Measurements from ENCODE around the gene AS3MT.

AS3MT gene

DNA sequence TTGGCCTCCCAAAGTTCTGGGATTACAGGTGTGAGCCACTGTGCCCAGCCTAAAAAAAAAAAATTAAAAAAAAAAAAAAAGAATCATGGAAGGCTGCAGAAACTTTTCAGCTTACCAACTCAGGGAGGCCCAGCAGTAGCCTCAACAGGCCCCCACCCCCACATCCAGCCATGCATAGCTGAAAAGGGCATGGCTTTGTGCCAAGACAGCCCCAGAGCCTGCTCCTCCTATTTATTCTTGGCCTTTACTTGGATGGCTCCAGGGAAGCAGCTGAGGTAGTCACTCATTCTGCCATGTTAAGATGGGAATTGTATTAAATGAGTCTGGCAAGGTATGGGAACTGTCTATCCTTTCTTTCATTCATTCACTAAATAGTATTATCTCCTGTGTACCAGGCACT, 35.1 kb downstream of the AS3MT start:
- no peak overlapping the region for H3K27ac ChIP-seq (ENCODE audit: low read depth, low read length)

DNA sequence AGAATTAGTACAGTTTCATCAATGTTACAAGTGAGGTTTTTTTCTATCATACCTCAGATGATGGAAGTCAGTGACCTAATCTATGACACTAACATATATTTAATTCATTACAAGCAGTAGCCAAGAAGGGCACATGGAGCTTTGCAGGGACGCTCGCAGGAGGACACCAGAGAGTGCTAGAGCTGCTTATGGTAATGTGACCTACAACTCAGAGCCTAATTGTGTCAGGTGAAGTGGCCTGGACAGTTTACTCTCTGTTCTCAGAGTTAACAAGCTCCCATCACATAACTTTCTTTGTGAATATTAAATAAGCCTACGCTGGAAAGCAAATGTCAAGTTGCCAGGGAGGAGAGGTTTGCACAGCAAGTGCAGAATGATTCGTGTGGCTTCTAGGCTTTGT, 37.2 kb downstream of the AS3MT start:
- 96% methylated on average over 3 of the region's 4 CpGs for WGBS
- Histone ChIP-seq H3K9me3 (ENCODE audit: insufficient read depth, low read depth, low read length) (no peaks in the 10 kb centered on the region), H3K9ac (ENCODE audit: low read depth, low read length) (no peak overlapping the region), H3K36me3 (ENCODE audit: insufficient read depth, low read length) (no peaks in the 10 kb centered on the region), H3K27ac (ENCODE audit: low read depth, low read length) (no peak overlapping the region), H3K27me3 (ENCODE audit: insufficient read depth, low read length) (no peaks in the 10 kb centered on the region), H3K4me3 (ENCODE audit: low read length) (no peak overlapping the region), H3K4me1 (ENCODE audit: insufficient read depth, low read length) (no peaks in the 10 kb centered on the region)

More for the DNA sequence above, 35.1 kb downstream of the AS3MT start:
- Histone ChIP-seq H3K4me3 (ENCODE audit: low read length) (no peak overlapping the region), H3K9me3 (ENCODE audit: insufficient read depth, low read depth, low read length) (no peaks in the 10 kb centered on the region), H3K9ac (ENCODE audit: low read depth, low read length) (no peak overlapping the region), H3K36me3 (ENCODE audit: insufficient read depth, low read length) (no peaks in the 10 kb centered on the region), H3K4me1 (ENCODE audit: insufficient read depth, low read length) (no peaks in the 10 kb centered on the region), H3K27me3 (ENCODE audit: insufficient read depth, low read length) (no peaks in the 10 kb centered on the region)

DNA sequence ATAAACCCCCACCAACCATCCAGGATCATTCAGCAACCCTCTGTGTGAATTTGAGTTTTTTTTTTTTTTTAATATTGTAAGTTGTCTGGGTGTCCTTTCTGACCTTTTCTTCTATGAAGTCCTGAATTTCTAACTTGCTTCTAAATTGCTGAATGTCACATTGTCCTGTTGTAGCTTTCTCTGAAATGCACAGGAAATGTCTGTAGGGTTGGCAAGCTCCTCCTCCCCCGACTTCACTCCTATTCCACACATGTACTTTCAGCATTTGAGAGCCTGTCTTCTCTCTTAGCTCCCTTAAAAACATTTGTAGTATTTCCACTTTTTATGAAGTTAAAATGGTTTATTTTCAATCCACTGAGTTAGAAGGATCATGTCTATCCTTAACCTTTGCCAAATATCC, 45.5 kb downstream of the AS3MT start:
- peaks cover 17% of the 10 kb centered on the region for H3K27me3 ChIP-seq (ENCODE audit: insufficient read depth, low read length)
- H3K36me3 ChIP-seq (ENCODE audit: insufficient read depth, low read length), result no peaks in the 10 kb centered on the region
- H3K9ac ChIP-seq (ENCODE audit: low read depth, low read length), result no peak overlapping the region
- H3K4me1 ChIP-seq (ENCODE audit: insufficient read depth, low read length), result no peaks in the 10 kb centered on the region
- H3K27ac ChIP-seq (ENCODE audit: low read depth, low read length), result no peak overlapping the region
- WGBS, result 89% methylated on average over 1 of the region's 1 CpG
- H3K4me3 ChIP-seq (ENCODE audit: low read length), result no peak overlapping the region
- no peaks in the 10 kb centered on the region for H3K9me3 ChIP-seq (ENCODE audit: insufficient read depth, low read depth, low read length)

DNA sequence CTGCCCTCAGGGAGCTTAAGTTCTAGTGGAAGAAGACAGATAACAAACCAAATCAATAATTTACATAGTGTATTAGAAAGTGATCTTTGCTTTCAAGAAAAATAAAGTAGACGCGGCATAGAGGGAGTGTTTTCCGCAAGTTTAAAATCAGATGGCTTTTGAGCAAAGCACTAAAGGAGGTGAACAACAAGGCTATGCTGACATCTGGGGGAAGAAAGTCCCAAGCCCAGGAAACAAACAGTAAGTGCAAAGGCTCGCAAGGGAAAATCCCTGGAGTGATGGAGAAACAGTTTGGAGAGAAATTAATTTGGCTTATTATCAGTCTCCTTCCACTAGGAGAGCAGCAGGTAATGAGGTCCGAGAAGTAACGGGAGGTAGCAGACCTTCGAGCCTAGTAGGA, 46.9 kb downstream of the AS3MT start:
- Histone ChIP-seq H3K9ac (ENCODE audit: low read depth, low read length) (no peak overlapping the region), H3K4me3 (ENCODE audit: low read length) (peak overlapping the region; percentile 81; the same call in 1 of the 2 replicates), H3K36me3 (ENCODE audit: insufficient read depth, low read length) (no peaks in the 10 kb centered on the region), H3K27ac (ENCODE audit: low read depth, low read length) (no peak overlapping the region), H3K27me3 (ENCODE audit: insufficient read depth, low read length) (peaks cover 27% of the 10 kb centered on the region), H3K9me3 (ENCODE audit: insufficient read depth, low read depth, low read length) (no peaks in the 10 kb centered on the region), H3K4me1 (ENCODE audit: insufficient read depth, low read length) (peaks cover 12% of the 10 kb centered on the region)
- 88% methylated on average over 7 of the region's 7 CpGs for WGBS

GRCh38 chr10:102917314-102917961, 48.2 kb downstream of the AS3MT start:
- WGBS, result 1% methylated on average over 44 of the region's 45 CpGs

DNA sequence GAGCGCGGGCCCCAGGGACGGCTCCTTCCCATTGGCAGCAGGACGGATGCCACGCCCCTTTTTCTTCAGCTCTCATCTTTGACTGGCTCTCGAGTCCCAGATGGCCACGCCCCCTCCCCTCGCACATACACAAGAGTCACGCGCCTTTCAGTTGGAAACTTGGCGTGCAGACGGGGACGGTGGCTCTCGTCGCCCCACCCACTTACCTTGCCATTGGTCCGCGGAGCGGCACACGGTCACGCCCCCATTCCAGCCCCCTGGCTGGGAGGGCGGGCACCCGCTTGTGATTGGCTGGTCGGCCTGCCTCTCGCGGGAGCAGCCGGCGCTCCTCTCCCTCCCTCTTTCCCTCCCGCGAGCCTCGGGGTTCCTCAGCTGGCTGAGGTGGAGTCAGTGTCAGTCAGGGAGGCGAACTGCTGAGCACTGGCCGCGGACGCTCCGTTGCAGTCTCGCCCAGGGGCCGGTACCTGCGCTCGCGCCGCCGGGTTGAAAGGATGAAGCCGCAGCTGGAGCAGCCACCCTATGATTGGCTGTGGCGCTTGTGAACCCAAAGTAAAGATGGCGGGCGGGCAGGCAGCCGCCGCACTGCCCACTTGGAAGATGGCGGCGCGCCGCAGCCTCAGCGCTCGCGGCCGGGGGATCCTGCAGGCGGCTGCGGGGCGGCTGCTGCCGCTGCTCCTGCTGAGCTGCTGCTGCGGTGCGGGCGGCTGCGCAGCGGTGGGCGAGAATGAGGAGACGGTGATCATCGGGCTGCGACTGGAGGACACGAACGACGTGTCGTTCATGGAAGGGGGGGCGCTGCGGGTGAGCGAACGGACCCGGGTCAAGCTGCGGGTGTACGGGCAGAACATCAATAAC, 48.9 kb downstream of the AS3MT start, which contains the start of gene CNNM2:
CNNM2 (plus strand) TSS at position 333 of the 855 bp plus-strand sequence; CDS start at position 520, 187 bp downstream.
- WGBS, result under 1% methylated on average over 80 of the region's 80 CpGs
- H3K9ac ChIP-seq (ENCODE audit: low read depth, low read length), result peak within 1 kb of the TSS; percentile 84
- H3K36me3 ChIP-seq (ENCODE audit: insufficient read depth, low read length), result no peaks in the 10 kb centered on the region
- H3K4me1 ChIP-seq (ENCODE audit: insufficient read depth, low read length), result peaks cover 23% of the 10 kb centered on the region
- H3K27ac ChIP-seq (ENCODE audit: low read depth, low read length), result peak within 1 kb of the TSS; percentile 90
- H3K4me3 ChIP-seq (ENCODE audit: low read length), result peak within 1 kb of the TSS; percentile 81
- peaks cover 30% of the 10 kb centered on the region for H3K27me3 ChIP-seq (ENCODE audit: insufficient read depth, low read length)
- no peaks in the 10 kb centered on the region for H3K9me3 ChIP-seq (ENCODE audit: insufficient read depth, low read depth, low read length)

More at GRCh38 chr10:102917314-102917961, 48.2 kb downstream of the AS3MT start:
- Histone ChIP-seq H3K27me3 (ENCODE audit: insufficient read depth, low read length) (peaks cover 30% of the 10 kb centered on the region), H3K36me3 (ENCODE audit: insufficient read depth, low read length) (no peaks in the 10 kb centered on the region), H3K27ac (ENCODE audit: low read depth, low read length) (peak overlapping the region; percentile 89; the same call in 1 of the 2 replicates), H3K4me1 (ENCODE audit: insufficient read depth, low read length) (peaks cover 23% of the 10 kb centered on the region), H3K9me3 (ENCODE audit: insufficient read depth, low read depth, low read length) (no peaks in the 10 kb centered on the region), H3K4me3 (ENCODE audit: low read length) (peak overlapping the region; percentile 81), H3K9ac (ENCODE audit: low read depth, low read length) (peak overlapping the region; percentile 70)

- Histone ChIP-seq H3K9ac (ENCODE audit: low read depth, low read length) (peak overlapping the region; percentile 84), H3K4me1 (ENCODE audit: insufficient read depth, low read length) (peaks cover 23% of the 10 kb centered on the region), H3K27ac (ENCODE audit: low read depth, low read length) (no peak overlapping the region), H3K4me3 (ENCODE audit: low read length) (peak overlapping the region; percentile 81), H3K36me3 (ENCODE audit: insufficient read depth, low read length) (no peaks in the 10 kb centered on the region), H3K27me3 (ENCODE audit: insufficient read depth, low read length) (peaks cover 30% of the 10 kb centered on the region), H3K9me3 (ENCODE audit: insufficient read depth, low read depth, low read length) (no peaks in the 10 kb centered on the region)
- under 1% methylated on average over 49 of the region's 49 CpGs for WGBS
These were observed 49.6 kb downstream of the AS3MT start for GRCh38 chr10:102918817-102919245.

DNA sequence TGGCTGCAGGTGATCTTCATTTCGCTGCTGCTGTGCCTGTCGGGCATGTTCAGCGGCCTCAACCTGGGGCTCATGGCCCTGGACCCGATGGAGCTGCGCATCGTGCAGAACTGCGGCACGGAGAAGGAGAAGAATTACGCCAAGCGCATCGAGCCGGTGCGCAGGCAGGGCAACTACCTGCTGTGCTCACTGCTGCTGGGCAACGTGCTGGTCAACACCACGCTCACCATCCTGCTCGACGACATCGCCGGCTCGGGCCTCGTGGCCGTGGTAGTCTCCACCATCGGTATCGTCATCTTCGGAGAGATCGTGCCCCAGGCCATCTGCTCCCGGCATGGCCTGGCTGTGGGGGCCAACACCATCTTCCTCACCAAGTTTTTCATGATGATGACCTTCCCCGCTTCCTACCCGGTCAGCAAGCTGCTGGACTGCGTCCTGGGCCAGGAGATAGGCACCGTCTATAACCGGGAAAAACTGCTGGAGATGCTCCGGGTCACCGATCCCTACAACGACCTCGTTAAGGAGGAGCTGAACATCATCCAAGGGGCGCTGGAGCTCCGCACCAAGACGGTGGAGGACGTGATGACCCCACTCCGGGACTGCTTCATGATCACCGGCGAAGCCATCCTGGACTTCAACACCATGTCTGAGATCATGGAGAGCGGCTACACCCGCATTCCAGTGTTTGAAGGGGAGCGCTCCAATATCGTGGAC, 50.1 kb downstream of the AS3MT start:
- Histone ChIP-seq H3K4me1 (ENCODE audit: insufficient read depth, low read length) (peaks cover 23% of the 10 kb centered on the region), H3K4me3 (ENCODE audit: low read length) (peak overlapping the region; percentile 81), H3K36me3 (ENCODE audit: insufficient read depth, low read length) (no peaks in the 10 kb centered on the region), H3K27ac (ENCODE audit: low read depth, low read length) (no peak overlapping the region), H3K9ac (ENCODE audit: low read depth, low read length) (peak overlapping the region; percentile 84; the same call in 1 of the 2 replicates), H3K27me3 (ENCODE audit: insufficient read depth, low read length) (peaks cover 30% of the 10 kb centered on the region), H3K9me3 (ENCODE audit: insufficient read depth, low read depth, low read length) (no peaks in the 10 kb centered on the region)
- WGBS, result 3% methylated on average over 47 of the region's 47 CpGs

DNA sequence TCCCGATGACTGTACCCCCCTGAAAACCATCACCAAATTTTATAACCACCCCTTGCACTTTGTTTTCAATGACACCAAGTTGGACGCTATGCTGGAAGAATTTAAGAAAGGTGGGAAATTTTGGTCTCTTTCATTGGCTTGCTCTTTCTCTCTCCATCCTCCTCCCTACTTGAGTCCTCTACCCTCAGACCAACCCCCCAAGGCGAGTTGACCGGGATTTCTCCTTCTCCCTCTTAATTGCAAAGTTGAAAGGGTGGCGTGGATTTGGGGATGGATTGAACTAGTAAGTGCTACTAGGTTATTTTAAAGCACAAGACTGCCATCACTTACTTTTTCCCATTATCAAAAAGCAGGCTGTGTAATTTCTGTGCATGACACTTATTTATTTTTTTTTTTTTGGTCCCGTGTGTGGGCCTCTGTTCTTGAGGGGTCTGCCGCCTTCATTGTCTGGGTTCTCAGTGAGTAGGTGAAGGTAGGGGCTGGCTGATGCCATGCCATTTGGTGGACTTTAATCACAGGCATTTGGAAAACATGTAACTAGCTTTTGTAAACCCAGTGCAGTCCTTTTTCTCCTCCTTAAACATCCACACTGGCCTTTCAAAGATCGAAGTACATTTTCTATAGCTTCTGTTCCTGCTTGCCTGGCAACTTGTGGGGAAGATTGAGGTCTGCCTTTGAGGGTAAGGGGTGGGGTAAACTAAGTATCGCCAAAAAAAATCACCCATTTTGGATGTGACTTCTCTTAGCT, 50.9 kb downstream of the AS3MT start:
- Histone ChIP-seq H3K36me3 (ENCODE audit: insufficient read depth, low read length) (no peaks in the 10 kb centered on the region), H3K9ac (ENCODE audit: low read depth, low read length) (no peak overlapping the region), H3K4me1 (ENCODE audit: insufficient read depth, low read length) (peaks cover 23% of the 10 kb centered on the region), H3K4me3 (ENCODE audit: low read length) (peak overlapping the region; percentile 81), H3K27ac (ENCODE audit: low read depth, low read length) (no peak overlapping the region), H3K27me3 (ENCODE audit: insufficient read depth, low read length) (peaks cover 30% of the 10 kb centered on the region), H3K9me3 (ENCODE audit: insufficient read depth, low read depth, low read length) (no peaks in the 10 kb centered on the region)
- WGBS, result 14% methylated on average over 7 of the region's 9 CpGs

DNA sequence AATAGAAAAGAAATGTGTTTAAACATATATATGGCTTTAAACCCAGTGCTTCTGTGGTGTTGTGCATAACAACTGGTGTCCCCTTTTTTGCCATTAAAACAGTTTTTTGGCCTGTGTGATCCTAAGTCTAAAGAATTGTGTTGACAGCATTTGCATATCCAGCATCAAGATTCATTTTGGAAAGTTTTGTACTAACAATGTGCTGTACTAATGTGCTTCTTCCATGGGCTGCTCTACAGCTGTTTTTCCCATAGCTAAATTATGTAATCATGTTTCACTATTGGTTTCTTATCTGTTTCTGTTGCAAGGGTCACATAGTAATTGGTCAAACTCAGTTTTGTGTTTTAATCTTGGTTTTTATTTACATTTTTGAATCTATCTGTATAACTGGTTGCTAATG, 54.3 kb downstream of the AS3MT start:
- H3K9ac ChIP-seq (ENCODE audit: low read depth, low read length), result no peak overlapping the region

More for the DNA sequence above, 54.3 kb downstream of the AS3MT start:
- Histone ChIP-seq H3K4me3 (ENCODE audit: low read length) (no peak overlapping the region), H3K27ac (ENCODE audit: low read depth, low read length) (no peak overlapping the region), H3K4me1 (ENCODE audit: insufficient read depth, low read length) (peaks cover 23% of the 10 kb centered on the region), H3K36me3 (ENCODE audit: insufficient read depth, low read length) (peaks cover 4% of the 10 kb centered on the region; the same call in 1 of the 2 replicates), H3K27me3 (ENCODE audit: insufficient read depth, low read length) (peaks cover 25% of the 10 kb centered on the region), H3K9me3 (ENCODE audit: insufficient read depth, low read depth, low read length) (no peaks in the 10 kb centered on the region)

All from HUES64 (cell line).